SU-DHL-6 (cell line): Measurements from ENCODE around the gene DBX1.
"Not testable (repeated sequence)": the region's sequence is repeated elsewhere in the genome, so short reads cannot be mapped to it uniquely, and the experiment has no call there.

Experiments
- H2AFZ ChIP-seq: fragments of 200-600 bp; sonication (generic); 2 replicates; pipeline ENCODE4 v1.6.1; 2014; ENCODE audit warnings: low read depth, mild to moderate bottlenecking, moderate library complexity, mixed read lengths, antibody characterized with exemption, low read length; ENCODE audit not compliant: severe bottlenecking
- H3F3A ChIP-seq: fragments of 200-600 bp; shearing (Covaris generic); 2 replicates; pipeline ENCODE4 v1.6.0; 2016; ENCODE audit warnings: antibody characterized with exemption, mild to moderate bottlenecking; ENCODE audit not compliant: insufficient read depth
- H3K27ac ChIP-seq: fragments of 200-600 bp; sonication (generic); 2 replicates; pipeline ENCODE4 v1.5.1; 2016; ENCODE audit warnings: low read depth, mild to moderate bottlenecking, low read length, moderate library complexity, mixed read lengths
- H3K27me3 ChIP-seq: fragments of 200-600 bp; sonication (generic), shearing (Covaris generic); 2 replicates; pipeline ENCODE4 v1.6.0; 2014; ENCODE audit warnings: mild to moderate bottlenecking, low read length
- H3K36me3 ChIP-seq: fragments of 200-600 bp; sonication (generic); 2 replicates; pipeline ENCODE4 v1.6.1; 2014; ENCODE audit warnings: mild to moderate bottlenecking, low read length, mixed read lengths
- H3K4me2 ChIP-seq: fragments of 300-600, 200-600 bp; shearing (Covaris generic), sonication (generic); 2 replicates; pipeline ENCODE4 v1.6.0; 2014; ENCODE audit warnings: low read length, low read depth, mild to moderate bottlenecking; ENCODE audit not compliant: poor library complexity, severe bottlenecking
- H3K4me3 ChIP-seq: fragments of 200-600 bp; sonication (generic); 2 replicates; pipeline ENCODE4 v1.5.1; 2014; ENCODE audit warnings: antibody characterized with exemption, low read length, mild to moderate bottlenecking, mixed read lengths; ENCODE audit not compliant: insufficient read depth, poor library complexity, severe bottlenecking
- H3K79me2 ChIP-seq: fragments of 200-600 bp; sonication (generic); 2 replicates; pipeline ENCODE4 v1.6.1; 2014; ENCODE audit warnings: mild to moderate bottlenecking, low read length, moderate library complexity; ENCODE audit not compliant: insufficient read depth
- H3K9ac ChIP-seq: fragments of 200-600 bp; sonication (generic); 2 replicates; pipeline ENCODE4 v1.7.0; 2014; ENCODE audit warnings: mild to moderate bottlenecking, low read length
- H3K9me2 ChIP-seq: fragments of 200-600 bp; sonication (generic); replicated peaks from 2 replicates; pipeline ENCODE4 v1.6.1; 2014; ENCODE audit warnings: low read length; ENCODE audit not compliant: insufficient read depth
- H3K9me3 ChIP-seq: fragments of 200-600 bp; sonication (generic); 2 replicates; pipeline ENCODE4 v1.6.1; 2014; ENCODE audit warnings: low read length, mixed read lengths; ENCODE audit not compliant: insufficient read depth
- H4K20me1 ChIP-seq: fragments of 200-600 bp; sonication (generic); 2 replicates; pipeline ENCODE4 v1.6.1; 2014; ENCODE audit warnings: low read depth, mild to moderate bottlenecking, antibody characterized with exemption, low read length, moderate library complexity, mixed read lengths
- CTCF ChIP-seq: fragments of 200-600 bp; sonication (generic); IDR thresholded peaks from one replicate; pipeline ENCODE4 v1.5.1; 2017; ENCODE audit warnings: antibody characterized with exemption, mild to moderate bottlenecking, low read length, moderate library complexity; ENCODE audit not compliant: insufficient read depth, poor library complexity, severe bottlenecking
- EZH2phosphoT487 ChIP-seq: fragments of 200-600 bp; sonication (generic), shearing (Covaris generic); conservative IDR thresholded peaks from 2 replicates; pipeline ENCODE4 v1.6.1; 2018; ENCODE audit warnings: mild to moderate bottlenecking, antibody characterized with exemption, low read length, moderate library complexity, mixed read lengths

DBX1 gene

GRCh38 chr11:20129665-20130064, 30.6 kb downstream of the DBX1 start:
- no peak overlapping the region for H2AFZ ChIP-seq
- H3K9ac ChIP-seq = no peak overlapping the region
- no peaks in the 10 kb centered on the region for H3K27me3 ChIP-seq
- H3K9me3 ChIP-seq = no peaks in the 10 kb centered on the region
- H3K9me2 ChIP-seq = no peaks in the 10 kb centered on the region
- H4K20me1 ChIP-seq = no peaks in the 10 kb centered on the region
- no peaks in the 10 kb centered on the region for H3F3A ChIP-seq
- no peaks in the 10 kb centered on the region for H3K79me2 ChIP-seq
- TF ChIP-seq EZH2phosphoT487 = no peak
- TF ChIP-seq CTCF = no peak
- no peaks in the 10 kb centered on the region for H3K36me3 ChIP-seq
- H3K27ac ChIP-seq = no peak overlapping the region
- H3K4me3 ChIP-seq = no peak overlapping the region
- no peak overlapping the region for H3K4me2 ChIP-seq

DNA sequence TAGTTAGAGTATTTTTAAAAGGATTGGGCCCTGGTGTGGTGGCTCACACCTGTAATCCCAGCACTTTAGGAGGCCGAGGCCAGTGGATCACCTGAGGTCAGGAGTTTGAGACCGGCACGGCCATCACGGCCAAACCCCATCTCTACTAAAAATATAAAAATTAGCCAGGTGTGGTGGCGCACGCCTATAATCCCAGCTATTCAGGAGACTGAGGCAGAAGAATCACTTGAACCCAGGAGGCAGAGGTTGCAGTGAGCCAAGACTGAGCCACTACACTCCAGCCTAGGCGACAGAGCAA, 31.8 kb downstream of the DBX1 start:
- not testable (repeated sequence) for H3K79me2 ChIP-seq, H3K9ac ChIP-seq, H3F3A ChIP-seq, H3K4me2 ChIP-seq, H3K9me2 ChIP-seq, H3K36me3 ChIP-seq, H2AFZ ChIP-seq, H3K4me3 ChIP-seq, H4K20me1 ChIP-seq, H3K27me3 ChIP-seq, H3K27ac ChIP-seq, H3K9me3 ChIP-seq

- Histone ChIP-seq H3K27ac (no peak overlapping the region), H4K20me1 (no peaks in the 10 kb centered on the region), H3F3A (no peaks in the 10 kb centered on the region), H3K9me2 (no peaks in the 10 kb centered on the region), H3K4me3 (no peak overlapping the region), H3K9ac (no peak overlapping the region), H2AFZ (no peak overlapping the region), H3K36me3 (no peaks in the 10 kb centered on the region), H3K27me3 (no peaks in the 10 kb centered on the region), H3K9me3 (no peaks in the 10 kb centered on the region), H3K79me2 (no peaks in the 10 kb centered on the region), H3K4me2 (no peak overlapping the region)
- TF ChIP-seq EZH2phosphoT487 = no peak
- peak; percentile 92 for TF ChIP-seq CTCF
Observed at GRCh38 chr11:20127671-20128527, 32.4 kb downstream of the DBX1 start.

GRCh38 chr11:20126724-20127123, 33.6 kb downstream of the DBX1 start:
- TF ChIP-seq EZH2phosphoT487 (no peak), CTCF (no peak)
- Histone ChIP-seq H3K9ac (no peak overlapping the region), H3F3A (no peaks in the 10 kb centered on the region), H3K9me3 (no peaks in the 10 kb centered on the region), H3K36me3 (no peaks in the 10 kb centered on the region), H3K4me2 (no peak overlapping the region), H4K20me1 (no peaks in the 10 kb centered on the region), H3K9me2 (no peaks in the 10 kb centered on the region), H3K27me3 (no peaks in the 10 kb centered on the region), H3K79me2 (no peaks in the 10 kb centered on the region), H3K4me3 (no peak overlapping the region), H2AFZ (no peak overlapping the region), H3K27ac (no peak overlapping the region)
